ENCODE data around the gene TRAPPC10.

TRAPPC10 gene
- total RNA-seq = 114 to 148 reads per million in 2 donors

- peak; percentile 60 to 92 (median 69) for DNase-seq
Observed at GRCh38 chr21:44011579-44012473, at the start of gene TRAPPC10. TRAPPC10 (plus strand) TSS chr21:44012309; CDS start chr21:44012494, 185 bp downstream.

- no peak for DNase-seq
Observed at GRCh38 chr21:43965911-43966585, 46.1 kb upstream of the TRAPPC10 start.

DNA sequence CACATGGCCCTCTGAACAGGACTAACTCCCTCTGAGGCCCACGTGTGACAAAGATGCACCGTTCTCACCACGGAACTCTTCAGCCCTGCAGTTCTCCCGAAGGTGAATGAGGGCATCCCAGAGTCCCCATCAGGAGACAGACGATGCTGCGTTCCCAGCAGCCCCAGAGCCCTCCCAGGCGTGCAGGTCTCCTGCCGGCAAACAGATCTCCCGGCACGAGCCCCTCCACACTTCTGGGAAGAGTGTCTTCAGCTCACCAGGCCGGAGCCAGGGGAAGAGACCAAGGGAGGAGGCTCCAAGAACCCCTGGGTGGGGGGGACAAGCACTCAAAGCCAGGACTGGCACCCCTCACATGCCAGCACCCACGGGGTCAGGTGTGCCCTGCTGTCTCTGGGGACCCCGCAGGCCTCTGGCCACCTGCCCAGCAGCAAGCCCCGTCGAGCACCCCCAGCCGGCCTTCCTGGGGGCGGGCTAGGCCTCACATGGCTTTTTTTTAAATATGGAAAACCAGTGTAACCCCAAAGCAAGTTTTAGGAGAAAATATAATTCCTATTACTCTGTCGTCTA, 45.1 kb upstream of the TRAPPC10 start:
- DNase-seq = no peak

- no peak for DNase-seq
Observed at GRCh38 chr21:43967981-43968380, 44.1 kb upstream of the TRAPPC10 start.

GRCh38 chr21:43968410-43969114, 43.5 kb upstream of the TRAPPC10 start:
- no peak for DNase-seq

DNA sequence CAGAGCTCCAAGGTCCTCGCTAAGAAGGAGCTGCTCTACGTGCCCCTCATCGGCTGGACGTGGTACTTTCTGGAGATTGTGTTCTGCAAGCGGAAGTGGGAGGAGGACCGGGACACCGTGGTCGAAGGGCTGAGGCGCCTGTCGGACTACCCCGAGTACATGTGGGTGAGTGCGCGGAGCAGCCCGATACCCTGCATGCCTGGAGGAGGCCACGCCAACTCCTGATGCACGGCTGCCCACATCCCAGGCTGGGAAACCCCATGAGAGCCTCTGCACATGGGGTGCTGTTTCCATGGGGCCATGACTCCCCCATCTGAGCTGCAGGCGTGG, 43.0 kb upstream of the TRAPPC10 start:
- no peak for DNase-seq

- DNase-seq = no peak
Observed at GRCh38 chr21:43970551-43970950, 41.6 kb upstream of the TRAPPC10 start.

GRCh38 chr21:43971201-43971991, 40.7 kb upstream of the TRAPPC10 start:
- DNase-seq = no peak

- DNase-seq = no peak
Observed at GRCh38 chr21:43971992-43972255, 40.2 kb upstream of the TRAPPC10 start.

GRCh38 chr21:43972850-43973633, 39.1 kb upstream of the TRAPPC10 start:
- no peak for DNase-seq

DNA sequence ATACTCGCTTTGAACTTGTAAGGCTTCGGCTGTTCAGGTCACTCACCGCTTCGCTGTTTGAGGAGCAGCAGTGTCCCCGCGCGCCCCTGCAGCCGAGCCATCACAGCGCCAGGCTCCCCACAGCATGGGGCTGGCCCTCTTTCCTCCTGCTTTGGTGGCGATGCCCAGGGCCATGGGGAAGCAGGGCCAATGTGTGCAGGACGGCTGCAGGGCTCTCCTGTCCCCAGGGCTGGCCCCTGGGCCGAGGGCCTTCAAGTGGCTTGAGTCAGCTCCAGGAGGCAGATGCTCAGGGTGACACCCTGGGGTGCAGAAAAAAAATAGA, 38.5 kb upstream of the TRAPPC10 start:
- DNase-seq = no peak

DNA sequence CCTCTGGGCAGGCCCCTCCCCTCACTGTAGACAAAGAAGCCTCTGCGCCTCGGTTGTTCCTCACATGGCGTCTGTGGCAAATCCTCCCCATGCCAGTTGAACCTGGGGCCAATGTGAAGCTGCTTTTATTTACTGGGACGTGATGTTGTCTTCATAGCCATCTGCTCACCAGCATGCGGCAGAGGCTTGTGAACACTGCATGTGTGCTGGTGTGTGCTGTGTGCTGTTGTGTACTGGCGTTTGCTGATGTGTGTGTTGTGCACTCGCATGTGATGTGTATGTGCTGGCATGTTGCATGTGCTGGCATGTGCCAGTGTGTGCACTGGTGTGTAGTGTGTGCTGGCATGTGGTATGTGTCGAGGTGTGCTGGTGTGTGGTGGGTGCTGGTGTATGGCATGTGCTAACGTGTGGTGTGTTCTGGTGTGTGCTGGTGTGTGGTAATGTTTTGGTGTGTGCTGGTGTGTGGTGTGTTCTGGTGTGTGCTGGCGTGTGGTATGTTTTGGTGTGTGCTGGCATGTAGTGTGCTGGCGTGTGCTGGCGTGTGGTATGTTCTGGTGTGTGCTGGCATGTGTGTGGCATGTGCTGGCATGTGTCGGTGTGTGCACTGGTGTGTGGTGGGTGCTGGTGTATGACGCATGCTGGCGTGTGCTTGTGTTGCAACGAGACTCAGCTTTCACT, 37.2 kb upstream of the TRAPPC10 start:
- DNase-seq = no peak

DNA sequence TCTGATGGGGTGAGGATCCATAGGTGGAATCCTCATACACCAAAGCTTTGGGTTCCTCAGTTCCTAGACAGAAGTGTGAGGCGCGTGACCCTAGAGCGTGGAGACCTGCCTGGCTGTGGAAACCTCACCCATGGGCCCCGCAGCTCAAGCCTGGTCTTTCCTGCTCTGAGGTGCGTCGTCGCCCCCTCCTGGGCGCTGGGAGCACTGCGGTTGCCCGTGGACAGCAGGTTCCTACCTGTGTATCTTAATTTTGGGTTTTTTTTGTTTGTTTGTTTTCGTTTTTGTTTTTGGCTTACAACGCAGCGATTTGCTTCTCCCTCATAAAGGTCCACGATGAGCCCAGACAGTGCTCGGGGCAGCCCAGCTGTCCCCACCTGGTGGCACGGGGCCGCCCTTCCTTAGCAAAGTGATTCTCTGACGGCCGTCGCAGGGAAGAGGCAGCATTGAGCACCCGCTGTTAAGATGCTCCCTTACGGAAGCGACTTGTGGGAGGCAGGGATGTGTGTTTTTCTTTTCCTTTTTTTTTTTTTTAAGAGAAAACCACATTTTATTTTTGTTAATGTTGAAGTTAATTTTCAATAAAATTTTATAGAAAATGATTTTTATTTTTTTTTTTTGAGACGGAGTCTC, 36.5 kb upstream of the TRAPPC10 start:
- DNase-seq = peak; percentile 55 to 78 (median 66)

- no peak for DNase-seq
Observed at GRCh38 chr21:43976661-43977060, 35.4 kb upstream of the TRAPPC10 start.

- DNase-seq = no peak
Observed at GRCh38 chr21:43978060-43978459, 34.0 kb upstream of the TRAPPC10 start.

GRCh38 chr21:43979654-43980053, 32.5 kb upstream of the TRAPPC10 start:
- DNase-seq = no peak

DNA sequence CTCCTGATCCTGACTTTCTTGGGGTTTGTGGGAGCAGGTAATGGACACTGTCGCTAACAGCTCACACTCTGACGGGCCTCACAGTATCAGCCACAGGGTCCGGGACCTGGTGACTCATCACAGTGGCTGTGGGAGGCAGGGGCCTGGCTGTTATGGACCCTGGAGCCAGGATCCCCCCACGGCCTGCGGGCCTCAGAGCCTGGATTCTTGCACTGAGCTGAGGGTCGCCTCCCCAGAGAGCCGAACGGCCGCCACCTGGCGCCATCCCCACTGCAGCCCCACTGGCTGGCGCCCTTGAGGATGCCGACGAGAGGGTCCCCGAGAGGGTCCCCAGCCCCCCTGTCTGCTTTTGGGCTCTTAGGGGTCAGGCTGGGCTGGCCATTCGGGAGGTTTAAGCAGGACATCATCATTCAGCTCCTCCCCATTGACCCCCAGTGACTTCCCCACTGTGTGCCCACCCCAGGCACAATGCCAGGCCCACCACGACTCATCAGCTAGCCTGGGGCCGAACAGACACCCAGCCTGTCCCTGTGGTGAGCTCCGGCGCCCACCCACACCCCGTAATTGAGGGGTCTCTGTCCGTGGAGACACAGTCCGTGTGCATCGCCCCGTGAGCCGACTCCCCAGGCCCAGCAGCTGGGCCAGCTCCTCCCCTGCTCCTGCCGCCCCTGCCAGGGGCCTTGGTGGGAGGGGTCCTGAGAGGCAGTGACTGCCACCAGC, 30.8 kb upstream of the TRAPPC10 start:
- no peak for DNase-seq

DNA sequence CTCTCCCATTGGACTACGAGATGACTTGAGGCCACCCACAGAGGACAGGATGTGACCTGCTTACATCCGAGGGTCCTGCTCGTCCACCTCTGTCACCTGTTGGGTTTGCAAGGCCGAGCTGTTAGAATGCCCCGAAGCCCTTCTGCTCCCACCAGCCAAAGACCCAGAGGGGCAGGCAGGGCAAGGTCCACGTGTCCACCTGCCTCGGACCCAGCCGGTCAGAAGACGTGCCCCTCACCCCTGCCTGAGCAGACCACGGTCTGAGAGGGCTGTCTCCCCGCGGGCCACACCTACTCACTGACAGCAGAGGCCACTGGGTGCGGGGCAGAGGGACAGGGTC, 30.3 kb upstream of the TRAPPC10 start:
- no peak for DNase-seq

GRCh38 chr21:43982489-43983078, 29.5 kb upstream of the TRAPPC10 start:
- no peak for DNase-seq

GRCh38 chr21:43983390-43983789, 28.7 kb upstream of the TRAPPC10 start:
- DNase-seq = no peak
